BE2C (cell line): ENCODE data around the gene PAGE4.

Experiments used
- DNase-seq: peaks from one replicate; pipeline ENCODE4 v3.0.0-alpha.2; 2020
- H3K27me3 ChIP-seq: fragments of 250-450 bp; sonication (Bioruptor Pico); 2 replicates; pipeline ENCODE4 v1.5.1; 2020; ENCODE audit warnings: mild to moderate bottlenecking
- H3K36me3 ChIP-seq: fragments of 250-450 bp; sonication (Bioruptor Pico); 2 replicates; pipeline ENCODE4 v1.5.1; 2020; ENCODE audit warnings: mild to moderate bottlenecking
- H3K4me1 ChIP-seq: fragments of 250-450 bp; sonication (Bioruptor Pico); 2 replicates; pipeline ENCODE4 v1.5.1; 2020
- H3K4me3 ChIP-seq: 2 replicates; pipeline ENCODE4 v1.5.1; 2011; ENCODE audit warnings: low read depth, low read length
- H3K9me3 ChIP-seq: fragments of 250-450 bp; sonication (Bioruptor Pico); 2 replicates; pipeline ENCODE4 v1.5.1; 2020
- TF ChIP-seq, protein P1 (sequence below): IDR thresholded peaks from 2 replicates; pipeline ENCODE4 v1.5.1; 2012; ENCODE audit warnings: mild to moderate bottlenecking, low read depth, low read length

PAGE4 gene

DNA sequence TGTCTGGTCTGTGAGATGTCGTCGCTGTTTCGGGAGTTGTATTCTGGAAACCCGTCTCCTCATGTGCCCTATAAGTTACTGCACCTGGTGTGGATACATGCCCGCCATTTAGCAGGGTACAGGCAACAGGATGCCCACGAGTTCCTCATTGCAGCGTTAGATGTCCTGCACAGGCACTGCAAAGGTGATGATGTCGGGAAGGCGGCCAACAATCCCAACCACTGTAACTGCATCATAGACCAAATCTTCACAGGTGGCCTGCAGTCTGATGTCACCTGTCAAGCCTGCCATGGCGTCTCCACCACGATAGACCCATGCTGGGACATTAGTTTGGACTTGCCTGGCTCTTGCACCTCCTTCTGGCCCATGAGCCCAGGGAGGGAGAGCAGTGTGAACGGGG, 51.6 kb downstream of the PAGE4 start:
- H3K27me3 ChIP-seq, result no peaks in the 10 kb centered on the region
- H3K4me3 ChIP-seq, result no peak overlapping the region
- H3K36me3 ChIP-seq, result no peaks in the 10 kb centered on the region
- TF ChIP-seq, protein P1, sequence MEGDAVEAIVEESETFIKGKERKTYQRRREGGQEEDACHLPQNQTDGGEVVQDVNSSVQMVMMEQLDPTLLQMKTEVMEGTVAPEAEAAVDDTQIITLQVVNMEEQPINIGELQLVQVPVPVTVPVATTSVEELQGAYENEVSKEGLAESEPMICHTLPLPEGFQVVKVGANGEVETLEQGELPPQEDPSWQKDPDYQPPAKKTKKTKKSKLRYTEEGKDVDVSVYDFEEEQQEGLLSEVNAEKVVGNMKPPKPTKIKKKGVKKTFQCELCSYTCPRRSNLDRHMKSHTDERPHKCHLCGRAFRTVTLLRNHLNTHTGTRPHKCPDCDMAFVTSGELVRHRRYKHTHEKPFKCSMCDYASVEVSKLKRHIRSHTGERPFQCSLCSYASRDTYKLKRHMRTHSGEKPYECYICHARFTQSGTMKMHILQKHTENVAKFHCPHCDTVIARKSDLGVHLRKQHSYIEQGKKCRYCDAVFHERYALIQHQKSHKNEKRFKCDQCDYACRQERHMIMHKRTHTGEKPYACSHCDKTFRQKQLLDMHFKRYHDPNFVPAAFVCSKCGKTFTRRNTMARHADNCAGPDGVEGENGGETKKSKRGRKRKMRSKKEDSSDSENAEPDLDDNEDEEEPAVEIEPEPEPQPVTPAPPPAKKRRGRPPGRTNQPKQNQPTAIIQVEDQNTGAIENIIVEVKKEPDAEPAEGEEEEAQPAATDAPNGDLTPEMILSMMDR, result no peak
- H3K4me1 ChIP-seq, result no peaks in the 10 kb centered on the region
- no peaks in the 10 kb centered on the region for H3K9me3 ChIP-seq
- no peak for DNase-seq
